HepG2 (cell line): ENCODE data around the gene OXGR1. TPM values are rescaled to one million over a fixed set of nuclear protein-coding genes. Genes with fewer than 3 reads are reported as not detected.

Experiments used
- ATAC-seq: fragments of 200-7000 bp; cut with Tn5 transposase; 3 replicates; pipeline ENCODE4 v1.9.1; 2020; ENCODE audit warnings: mild to moderate bottlenecking, moderate library complexity
- BruUV-seq: library from RNA; stranded (reverse); fragments of 400-500 nt; replicated peaks from 2 replicates; lab custom pipeline; 2021; lab: Mats Ljungman, UMichigan
- CTCF ChIA-PET: fragments of 300-600 bp; formaldehyde crosslinking; extraction: SDS; loops from one replicate; lab custom pipeline; 2021; ENCODE audit warnings: low total read pairs, inconsistent platforms, low intra/inter-chr PET ratio; lab: Yijun Ruan, JAX
- POLR2A ChIA-PET: fragments of 350-600 bp; sonication (Branson Sonifier 250); formaldehyde crosslinking; loops from one replicate; lab custom pipeline; 2020; ENCODE audit warnings: antibody characterized with exemption, inconsistent platforms; lab: Yijun Ruan, JAX
- DNase-seq: peaks from one replicate; pipeline ENCODE4 v3.0.0-alpha.2; 2015; ENCODE audit warnings: low spot score
- FAIRE-seq: peaks from 3 replicates; lab custom pipeline; 2011; peaks lifted over from hg19 to GRCh38; lab: Jason Lieb, UNC
- H2AFZ ChIP-seq: one replicate; pipeline ENCODE4 v1.6.1; 2011; ENCODE audit warnings: low read length, inconsistent platforms
- H3K27ac ChIP-seq: fragments of 300-600 bp; 3 replicates; pipeline ENCODE4 v1.8.0; 2011; ENCODE audit warnings: mixed run types, mild to moderate bottlenecking, mixed read lengths, low read length, inconsistent platforms; ENCODE audit not compliant: insufficient read depth; ENCODE audit errors: extremely low read length
- H3K27me3 ChIP-seq, 2 experiments: fragments of 200-600 bp in 1 of 2; 2 replicates in 1 of 2; 3 replicates in 1 of 2; pipeline versions ENCODE4 v1.6.0 to v1.8.0; 2011; ENCODE audit warnings: low read length in 2 of 2, mild to moderate bottlenecking in 2 of 2, moderate library complexity in 2 of 2, inconsistent platforms in 1 of 2; ENCODE audit not compliant: insufficient read depth in 2 of 2, control insufficient read depth in 1 of 2
- H3K36me3 ChIP-seq, 2 experiments: fragments of 200-600 bp in 1 of 2; replicated peaks in 1 of 2; 2 replicates in 1 of 2; 3 replicates in 1 of 2; pipeline versions ENCODE4 v1.5.1 to v1.8.0; 2011; ENCODE audit warnings: low read length in 2 of 2, inconsistent platforms in 1 of 2; ENCODE audit not compliant: insufficient read depth in 2 of 2, control insufficient read depth in 1 of 2
- H3K4me1 ChIP-seq: 2 replicates; pipeline ENCODE4 v1.5.1; 2012; ENCODE audit warnings: low read length, inconsistent platforms; ENCODE audit not compliant: insufficient read depth
- H3K4me2 ChIP-seq: 2 replicates; pipeline ENCODE4 v1.6.0; 2011; ENCODE audit warnings: low read depth, low read length, inconsistent platforms
- H3K4me3 ChIP-seq, 3 experiments: fragments of 200-600 bp in 1 of 3; sonication (generic), shearing (Covaris generic) in 1 of 3; replicated peaks in 1 of 3; 2 replicates each; pipeline ENCODE4 v1.5.1; 2011 to 2016; ENCODE audit warnings: low read length in 3 of 3, inconsistent platforms in 2 of 3, low read depth in 2 of 3, mild to moderate bottlenecking in 2 of 3, control low read depth in 1 of 3, mixed read lengths in 1 of 3; ENCODE audit not compliant: insufficient read depth in 1 of 3
- H3K79me2 ChIP-seq: one replicate; pipeline ENCODE4 v1.6.1; 2011; ENCODE audit warnings: low read length, inconsistent platforms; ENCODE audit not compliant: insufficient read depth
- H3K9ac ChIP-seq: 2 replicates; pipeline ENCODE4 v1.6.0; 2011; ENCODE audit warnings: mild to moderate bottlenecking, low read depth, low read length, inconsistent platforms; ENCODE audit not compliant: insufficient read depth
- H3K9me3 ChIP-seq: 2 replicates; pipeline ENCODE4 v1.5.1; 2012; ENCODE audit warnings: mild to moderate bottlenecking, low read length
- H4K20me1 ChIP-seq: 2 replicates; pipeline ENCODE4 v1.6.0; 2011; ENCODE audit warnings: inconsistent platforms, mild to moderate bottlenecking, low read length, moderate library complexity; ENCODE audit not compliant: insufficient read depth
- CBFB ChIP-seq: sonication (generic); formaldehyde crosslinking; IDR thresholded peaks from 2 replicates; pipeline ENCODE4 v1.4.0; 2020; ENCODE audit warnings: missing genetic modification reagents
- MEIS1 ChIP-seq: sonication (generic); formaldehyde crosslinking; IDR thresholded peaks from 2 replicates; pipeline ENCODE4 v1.9.0; 2021; ENCODE audit warnings: mild to moderate bottlenecking, missing genetic modification reagents, moderate library complexity, borderline replicate concordance
- MYNN ChIP-seq: sonication (generic); formaldehyde crosslinking; IDR thresholded peaks from 2 replicates; pipeline ENCODE4 v1.4.0; 2020; ENCODE audit warnings: mild to moderate bottlenecking, low read depth, missing genetic modification reagents
- ZBTB7A ChIP-seq: sonication (generic); formaldehyde crosslinking; IDR thresholded peaks from 2 replicates; pipeline ENCODE4 v1.8.0; 2022; ENCODE audit warnings: mild to moderate bottlenecking, missing genetic modification reagents
- ZFP37 ChIP-seq: sonication (generic); formaldehyde crosslinking; IDR thresholded peaks from 2 replicates; pipeline ENCODE4 v1.4.0; 2020; ENCODE audit warnings: missing genetic modification reagents, borderline replicate concordance
- ZMYM2 ChIP-seq: sonication (generic); formaldehyde crosslinking; IDR thresholded peaks from 2 replicates; pipeline ENCODE4 v1.8.0; 2022; ENCODE audit warnings: mild to moderate bottlenecking, missing genetic modification reagents
- ZNF260 ChIP-seq: sonication (generic); formaldehyde crosslinking; IDR thresholded peaks from 2 replicates; pipeline ENCODE4 v1.4.0; 2020; ENCODE audit warnings: missing genetic modification reagents, low read depth, mild to moderate bottlenecking, borderline replicate concordance
- ZNF7 ChIP-seq: IDR thresholded peaks from 2 replicates; pipeline ENCODE4 v1.6.1; 2016; ENCODE audit warnings: missing biosample characterization, missing genetic modification reagents
- ZNF749 ChIP-seq: sonication (generic); formaldehyde crosslinking; IDR thresholded peaks from 2 replicates; pipeline ENCODE4 v1.8.0; 2022; ENCODE audit warnings: mild to moderate bottlenecking, missing genetic modification reagents, moderate library complexity, borderline replicate concordance
- in situ Hi-C: cut with HindIII; loops from 2 replicates; pipeline ENCODE4 v1.10.0; 2017; ENCODE audit warnings: low pct_unique_long_range_greater_than_20kb; ENCODE audit not compliant: extremely low pct_ligation_motif_present
- intact Hi-C: fragments of 100-400 bp; cut with micrococcal nuclease; formaldehyde crosslinking; loops from one replicate; pipeline ENCODE4 v1.10.0; 2022; ENCODE audit not compliant: unreplicated experiment
- polyA plus RNA-seq, 8 experiments: library from polyadenylated mRNA; depleted of rRNA in 3 of 8; stranded (reverse) in 7 of 8; unstranded in 1 of 8; fragments of >200 nt; fragmentation: Illumina TruSeq in 4 of 8; extraction: Trizol in 4 of 8; gene quantifications; 2 replicates each; pipeline versions ENCODE4 v1.2.1 to v1.2.3, GENCODE V29; 2011 to 2016; ENCODE audit warnings: low read depth in 4 of 8, missing spikeins in 1 of 8, mixed read lengths in 1 of 8; ENCODE audit not compliant: insufficient read depth in 1 of 8
- total RNA-seq, 5 experiments: library from RNA; depleted of rRNA; stranded (reverse); fragments of >200 nt; fragmentation: Illumina TruSeq; extraction: Trizol; gene quantifications; 2 replicates each; pipeline ENCODE4 v1.2.3, GENCODE V29; 2016; ENCODE audit warnings: low read depth in 1 of 5
- TF ChIP-seq, protein P1 (sequence below): IDR thresholded peaks from 2 replicates; pipeline ENCODE4 v1.6.1; 2012; ENCODE audit warnings: low read depth, low read length, improper control_type of control experiment
- TF ChIP-seq, protein P2 (sequence below): IDR thresholded peaks from 2 replicates; pipeline ENCODE4 v1.4.0; 2020; ENCODE audit warnings: mild to moderate bottlenecking, missing genetic modification reagents
- TF ChIP-seq, protein P3 (sequence below): sonication (generic); formaldehyde crosslinking; IDR thresholded peaks from 2 replicates; pipeline ENCODE4 v1.5.0; 2020; ENCODE audit warnings: missing genetic modification reagents, mild to moderate bottlenecking, borderline replicate concordance
- TF ChIP-seq, protein P4 (sequence below): sonication (generic); formaldehyde crosslinking; IDR thresholded peaks from 2 replicates; pipeline ENCODE4 v1.8.1; 2023; ENCODE audit warnings: mild to moderate bottlenecking, moderate library complexity, missing genetic modification reagents

Gene OXGR1
- total and polyA plus RNA-seq, 2 of the 13 experiments (the other 11 are each of a cell fraction or from before 2014, with no cell fraction given) = not detected

DNA sequence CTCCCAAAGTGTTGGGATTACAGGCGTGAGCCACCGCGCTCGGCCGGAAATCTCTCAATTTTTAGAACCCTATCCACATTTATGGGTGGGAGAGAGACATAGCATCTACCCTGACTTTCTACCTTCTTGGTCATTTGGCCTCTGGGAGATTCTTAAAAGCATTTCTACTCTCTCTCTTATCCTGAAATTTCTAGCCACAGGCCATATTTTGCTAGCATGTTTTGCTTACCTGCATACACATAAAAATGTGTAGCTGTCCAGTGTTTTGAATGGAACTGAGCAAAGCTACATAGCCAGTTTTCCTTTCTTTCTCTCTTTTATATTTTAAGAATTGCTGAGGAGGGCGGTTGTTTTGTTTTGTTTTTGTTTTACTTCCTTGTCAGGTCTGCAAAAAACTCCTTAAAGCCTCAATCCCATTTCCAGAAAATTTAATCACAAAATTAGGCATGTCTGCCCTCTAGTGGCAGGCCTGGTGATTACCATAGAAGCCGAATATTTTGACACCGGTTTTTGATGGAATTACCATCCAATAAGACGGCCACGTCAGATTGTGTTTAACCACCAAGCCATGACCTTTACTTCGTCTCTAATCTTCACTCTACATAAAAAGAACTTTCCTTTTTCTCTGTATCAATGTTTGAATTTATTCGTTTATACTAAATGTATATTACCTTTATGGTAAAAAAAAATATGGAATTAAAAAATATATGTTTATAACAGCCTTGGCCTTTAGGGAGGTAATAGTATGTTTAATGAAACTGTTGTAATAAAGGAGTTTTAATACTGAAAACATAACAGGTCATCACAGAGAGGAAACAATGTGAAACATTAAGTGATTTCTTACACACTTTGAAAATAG lies 34.4 kb upstream of the OXGR1 start (continued):
- TF ChIP-seq, protein P1, sequence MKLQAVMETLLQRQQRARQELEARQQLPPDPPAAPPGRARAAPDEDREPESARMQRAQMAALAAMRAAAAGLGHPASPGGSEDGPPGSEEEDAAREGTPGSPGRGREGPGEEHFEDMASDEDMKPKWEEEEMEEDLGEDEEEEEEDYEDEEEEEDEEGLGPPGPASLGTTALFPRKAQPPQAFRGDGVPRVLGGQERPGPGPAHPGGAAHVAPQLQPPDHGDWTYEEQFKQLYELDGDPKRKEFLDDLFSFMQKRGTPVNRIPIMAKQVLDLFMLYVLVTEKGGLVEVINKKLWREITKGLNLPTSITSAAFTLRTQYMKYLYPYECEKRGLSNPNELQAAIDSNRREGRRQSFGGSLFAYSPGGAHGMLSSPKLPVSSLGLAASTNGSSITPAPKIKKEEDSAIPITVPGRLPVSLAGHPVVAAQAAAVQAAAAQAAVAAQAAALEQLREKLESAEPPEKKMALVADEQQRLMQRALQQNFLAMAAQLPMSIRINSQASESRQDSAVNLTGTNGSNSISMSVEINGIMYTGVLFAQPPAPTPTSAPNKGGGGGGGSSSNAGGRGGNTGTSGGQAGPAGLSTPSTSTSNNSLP = peak; percentile 65
- TF ChIP-seq, protein P2, sequence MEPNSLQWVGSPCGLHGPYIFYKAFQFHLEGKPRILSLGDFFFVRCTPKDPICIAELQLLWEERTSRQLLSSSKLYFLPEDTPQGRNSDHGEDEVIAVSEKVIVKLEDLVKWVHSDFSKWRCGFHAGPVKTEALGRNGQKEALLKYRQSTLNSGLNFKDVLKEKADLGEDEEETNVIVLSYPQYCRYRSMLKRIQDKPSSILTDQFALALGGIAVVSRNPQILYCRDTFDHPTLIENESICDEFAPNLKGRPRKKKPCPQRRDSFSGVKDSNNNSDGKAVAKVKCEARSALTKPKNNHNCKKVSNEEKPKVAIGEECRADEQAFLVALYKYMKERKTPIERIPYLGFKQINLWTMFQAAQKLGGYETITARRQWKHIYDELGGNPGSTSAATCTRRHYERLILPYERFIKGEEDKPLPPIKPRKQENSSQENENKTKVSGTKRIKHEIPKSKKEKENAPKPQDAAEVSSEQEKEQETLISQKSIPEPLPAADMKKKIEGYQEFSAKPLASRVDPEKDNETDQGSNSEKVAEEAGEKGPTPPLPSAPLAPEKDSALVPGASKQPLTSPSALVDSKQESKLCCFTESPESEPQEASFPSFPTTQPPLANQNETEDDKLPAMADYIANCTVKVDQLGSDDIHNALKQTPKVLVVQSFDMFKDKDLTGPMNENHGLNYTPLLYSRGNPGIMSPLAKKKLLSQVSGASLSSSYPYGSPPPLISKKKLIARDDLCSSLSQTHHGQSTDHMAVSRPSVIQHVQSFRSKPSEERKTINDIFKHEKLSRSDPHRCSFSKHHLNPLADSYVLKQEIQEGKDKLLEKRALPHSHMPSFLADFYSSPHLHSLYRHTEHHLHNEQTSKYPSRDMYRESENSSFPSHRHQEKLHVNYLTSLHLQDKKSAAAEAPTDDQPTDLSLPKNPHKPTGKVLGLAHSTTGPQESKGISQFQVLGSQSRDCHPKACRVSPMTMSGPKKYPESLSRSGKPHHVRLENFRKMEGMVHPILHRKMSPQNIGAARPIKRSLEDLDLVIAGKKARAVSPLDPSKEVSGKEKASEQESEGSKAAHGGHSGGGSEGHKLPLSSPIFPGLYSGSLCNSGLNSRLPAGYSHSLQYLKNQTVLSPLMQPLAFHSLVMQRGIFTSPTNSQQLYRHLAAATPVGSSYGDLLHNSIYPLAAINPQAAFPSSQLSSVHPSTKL (CRISPR knock-in tag) = no peak
- TF ChIP-seq MYNN (CRISPR knock-in tag) (no peak), ZNF260 (no peak)

DNA sequence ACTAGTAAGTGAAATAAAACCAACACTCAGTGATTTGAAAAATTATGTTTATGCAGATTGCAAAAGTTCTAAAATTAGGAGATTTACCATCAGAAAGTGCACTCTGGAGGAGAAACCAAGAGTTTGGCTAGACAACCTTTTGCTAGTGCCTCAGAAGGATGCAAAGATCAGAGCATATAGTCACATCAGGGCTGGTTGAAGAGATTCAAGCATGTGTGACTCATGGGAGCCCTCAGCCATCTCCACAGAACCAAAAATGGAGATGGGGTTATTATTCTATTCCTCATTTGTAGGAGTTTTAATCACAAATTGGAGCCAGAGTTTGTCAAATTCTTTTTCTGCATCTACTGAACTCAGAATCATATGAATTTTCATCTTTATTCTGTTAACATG lies 32.9 kb upstream of the OXGR1 start:
- Histone ChIP-seq H3K9ac (no peak overlapping the region), H4K20me1 (no peaks in the 10 kb centered on the region), H2AFZ (no peak overlapping the region), H3K36me3 (no peaks in the 10 kb centered on the region), H3K4me2 (no peak overlapping the region), H3K4me1 (no peaks in the 10 kb centered on the region), H3K4me3 (no peak overlapping the region), H3K27me3 (0 out of 5 replicates have a peak, but pooled peaks cover 1 to 11% of the 10 kb centered on the region in 2 experiments), H3K9me3 (no peaks in the 10 kb centered on the region), H3K79me2 (no peaks in the 10 kb centered on the region), H3K27ac (no peak overlapping the region)
- POLR2A ChIA-PET = no interaction called here
- FAIRE-seq (no peak), DNase-seq (no peak), ATAC-seq (no peak)
- in situ Hi-C loops = no loop called here
- intact Hi-C loops = loop anchor here (5.0 kb wide), 1 partner anchor 185 kb away; no protein-coding TSS in a partner anchor
- CTCF ChIA-PET = no interaction called here
- BruUV-seq = no TSS peak
- TF ChIP-seq ZMYM2 (CRISPR knock-in tag) (no peak), ZBTB7A (no peak), ZFP37 (CRISPR knock-in tag) (no peak), ZNF7 (CRISPR knock-in tag) (no peak), ZNF749 (CRISPR knock-in tag) (no peak), CBFB (no peak), MEIS1 (CRISPR knock-in tag) (no peak)
- TF ChIP-seq, protein P3, sequence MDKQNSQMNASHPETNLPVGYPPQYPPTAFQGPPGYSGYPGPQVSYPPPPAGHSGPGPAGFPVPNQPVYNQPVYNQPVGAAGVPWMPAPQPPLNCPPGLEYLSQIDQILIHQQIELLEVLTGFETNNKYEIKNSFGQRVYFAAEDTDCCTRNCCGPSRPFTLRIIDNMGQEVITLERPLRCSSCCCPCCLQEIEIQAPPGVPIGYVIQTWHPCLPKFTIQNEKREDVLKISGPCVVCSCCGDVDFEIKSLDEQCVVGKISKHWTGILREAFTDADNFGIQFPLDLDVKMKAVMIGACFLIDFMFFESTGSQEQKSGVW = no peak
- TF ChIP-seq, protein P4, sequence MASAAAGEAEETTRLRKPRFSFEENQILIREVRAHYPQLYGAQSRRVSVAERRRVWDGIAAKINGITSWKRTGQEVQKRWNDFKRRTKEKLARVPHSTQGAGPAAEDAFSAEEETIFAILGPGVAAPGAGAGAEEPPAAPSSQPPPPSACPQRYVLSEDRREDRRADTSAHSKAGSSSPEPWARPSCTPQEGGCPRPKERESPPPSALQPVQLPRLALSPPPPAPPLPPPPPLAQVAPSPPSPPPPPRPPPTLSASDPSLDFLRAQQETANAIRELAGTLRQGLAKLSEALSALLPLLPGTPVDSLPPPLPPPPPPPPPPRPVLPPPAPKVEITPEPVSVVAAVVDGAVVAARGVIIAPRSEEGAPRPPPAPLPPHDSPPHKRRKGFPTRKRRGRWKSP (CRISPR knock-in tag) = no peak
